Metanephros (tissue), 1 donor: ENCODE measurements around the gene HHLA2. TPM values are rescaled to one million over a fixed set of nuclear protein-coding genes. Genes with fewer than 3 reads are reported as not detected.

Experiments
- total RNA-seq: library from RNA; depleted of rRNA; stranded (reverse); fragments of >200 nt; gene quantifications from one replicate; pipeline ENCODE4 v1.2.3, GENCODE V29; 2014

The HHLA2 gene, protein sequence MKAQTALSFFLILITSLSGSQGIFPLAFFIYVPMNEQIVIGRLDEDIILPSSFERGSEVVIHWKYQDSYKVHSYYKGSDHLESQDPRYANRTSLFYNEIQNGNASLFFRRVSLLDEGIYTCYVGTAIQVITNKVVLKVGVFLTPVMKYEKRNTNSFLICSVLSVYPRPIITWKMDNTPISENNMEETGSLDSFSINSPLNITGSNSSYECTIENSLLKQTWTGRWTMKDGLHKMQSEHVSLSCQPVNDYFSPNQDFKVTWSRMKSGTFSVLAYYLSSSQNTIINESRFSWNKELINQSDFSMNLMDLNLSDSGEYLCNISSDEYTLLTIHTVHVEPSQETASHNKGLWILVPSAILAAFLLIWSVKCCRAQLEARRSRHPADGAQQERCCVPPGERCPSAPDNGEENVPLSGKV
- 13.8 TPM for total RNA-seq

DNA sequence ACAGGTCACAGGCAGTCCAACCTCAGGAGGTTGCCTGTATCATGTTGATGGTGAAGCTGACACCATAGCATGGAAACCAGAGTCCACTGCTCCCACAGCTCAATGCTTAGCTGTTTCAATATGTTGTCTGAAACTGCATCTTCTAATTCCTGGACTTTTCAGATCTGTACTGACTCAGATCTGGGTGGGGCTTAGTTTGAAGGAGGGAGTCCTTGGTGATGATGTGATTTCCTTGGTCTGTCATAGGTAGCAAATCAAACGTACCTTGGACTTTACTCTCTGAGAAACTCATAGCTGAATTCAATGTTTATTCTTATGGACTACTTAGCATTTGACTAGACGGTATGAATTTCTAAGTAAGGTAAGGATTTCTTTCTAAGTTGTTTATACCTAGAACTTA is at the start of gene HHLA2:
Gene HHLA2 (plus strand): TSS at position 310 of the 400 bp plus-strand sequence. CDS start 55,266 bp downstream, outside the sequence.

Other genes starting within 250 kb of the HHLA2 start
- 54.0 TPM for gene CD47, start 205.5 kb upstream of the HHLA2 start, total RNA-seq
- gene IFT57, start 74.1 kb upstream of the HHLA2 start, total RNA-seq, result 76.0 TPM
- gene MYH15, start 214.0 kb downstream of the HHLA2 start, total RNA-seq, result 0.12 TPM